Mesendoderm (in vitro differentiated cells): Measurements from ENCODE around the gene CCNY. TPM values are rescaled to one million over a fixed set of nuclear protein-coding genes. Genes with fewer than 3 reads are reported as not detected.
A peak's percentile ranks its signal among the peaks of the same experiment; 100 is the strongest.

Source experiments
- DNase-seq: peaks from one replicate; pipeline ENCODE4 v3.0.0; 2013
- H2AK5ac ChIP-seq: 2 replicates; pipeline ENCODE4 v1.6.1; 2013; ENCODE audit warnings: low read length, inconsistent platforms
- H2BK120ac ChIP-seq: 2 replicates; pipeline ENCODE4 v1.6.1; 2013; ENCODE audit warnings: low read depth, mild to moderate bottlenecking, low read length, moderate library complexity, mixed read lengths
- H2BK15ac ChIP-seq: replicated peaks from 2 replicates; pipeline ENCODE4 v1.6.1; 2013; ENCODE audit warnings: low read depth, mild to moderate bottlenecking, moderate library complexity
- H2BK5ac ChIP-seq: 2 replicates; pipeline ENCODE4 v1.6.1; 2013; ENCODE audit warnings: low read length, inconsistent platforms
- H3K18ac ChIP-seq: 2 replicates; pipeline ENCODE4 v1.6.1; 2013; ENCODE audit warnings: mild to moderate bottlenecking, low read length, mixed read lengths
- H3K23ac ChIP-seq: one replicate; pipeline ENCODE4 v1.6.1; 2013; ENCODE audit warnings: low read length
- H3K27ac ChIP-seq: 2 replicates; pipeline ENCODE4 v1.5.1; 2013; ENCODE audit warnings: low read depth, mild to moderate bottlenecking, inconsistent platforms, low read length, moderate library complexity
- H3K27me3 ChIP-seq: 2 replicates; pipeline ENCODE4 v1.6.1; 2013; ENCODE audit warnings: low read length, control low read depth, mild to moderate bottlenecking, inconsistent platforms; ENCODE audit not compliant: insufficient read depth, poor library complexity
- H3K36me3 ChIP-seq: 2 replicates; pipeline ENCODE4 v1.6.1; 2013; ENCODE audit warnings: low read length, inconsistent platforms; ENCODE audit not compliant: control insufficient read depth, insufficient read depth
- H3K4ac ChIP-seq: one replicate; pipeline ENCODE4 v1.6.1; 2013; ENCODE audit warnings: low read depth, mild to moderate bottlenecking, low read length, moderate library complexity
- H3K4me1 ChIP-seq: 2 replicates; pipeline ENCODE4 v1.6.1; 2013; ENCODE audit warnings: low read depth, low read length, inconsistent platforms; ENCODE audit not compliant: control insufficient read depth
- H3K4me2 ChIP-seq: 2 replicates; pipeline ENCODE4 v1.6.1; 2013; ENCODE audit warnings: low read length
- H3K4me3 ChIP-seq: 2 replicates; pipeline ENCODE4 v1.5.1; 2013; ENCODE audit warnings: mild to moderate bottlenecking, low read length
- H3K56ac ChIP-seq: one replicate; pipeline ENCODE4 v1.6.1; 2013; ENCODE audit warnings: low read length
- H3K79me1 ChIP-seq: 2 replicates; pipeline ENCODE4 v1.6.1; 2013; ENCODE audit warnings: low read length, inconsistent platforms
- H3K79me2 ChIP-seq: 2 replicates; pipeline ENCODE4 v1.6.1; 2013; ENCODE audit warnings: mild to moderate bottlenecking, low read length; ENCODE audit not compliant: control insufficient read depth, insufficient read depth
- H3K9ac ChIP-seq: 2 replicates; pipeline ENCODE4 v1.6.1; 2013; ENCODE audit warnings: low read length, inconsistent platforms
- H4K5ac ChIP-seq: one replicate; pipeline ENCODE4 v1.6.1; 2013; ENCODE audit warnings: low read length
- H4K8ac ChIP-seq: one replicate; pipeline ENCODE4 v1.6.1; 2013; ENCODE audit warnings: low read depth, mild to moderate bottlenecking, control low read depth, low read length, moderate library complexity
- WGBS: extraction: QIAGEN DNeasy Blood & Tissue Kit; methylation state at CpG from one replicate; pipeline ENCODE4 v1.1.7; 2013; ENCODE audit warnings: low lambda C conversion rate, missing lambda C conversion rate; ENCODE audit not compliant: insufficient coverage; ENCODE audit errors: extremely low coverage; 5-methylcytosine and 5-hydroxymethylcytosine counted together
- polyA plus RNA-seq, 2 experiments: library from polyadenylated mRNA; stranded (reverse); fragments of 200-250 nt; gene quantifications; one replicate each; pipeline ENCODE4 v1.2.3, GENCODE V29; 2013

The CCNY gene
- polyA plus RNA-seq (2013, experiment 1 of 2): 36.6 TPM
- polyA plus RNA-seq (2013, experiment 2 of 2): 36.9 TPM

DNA sequence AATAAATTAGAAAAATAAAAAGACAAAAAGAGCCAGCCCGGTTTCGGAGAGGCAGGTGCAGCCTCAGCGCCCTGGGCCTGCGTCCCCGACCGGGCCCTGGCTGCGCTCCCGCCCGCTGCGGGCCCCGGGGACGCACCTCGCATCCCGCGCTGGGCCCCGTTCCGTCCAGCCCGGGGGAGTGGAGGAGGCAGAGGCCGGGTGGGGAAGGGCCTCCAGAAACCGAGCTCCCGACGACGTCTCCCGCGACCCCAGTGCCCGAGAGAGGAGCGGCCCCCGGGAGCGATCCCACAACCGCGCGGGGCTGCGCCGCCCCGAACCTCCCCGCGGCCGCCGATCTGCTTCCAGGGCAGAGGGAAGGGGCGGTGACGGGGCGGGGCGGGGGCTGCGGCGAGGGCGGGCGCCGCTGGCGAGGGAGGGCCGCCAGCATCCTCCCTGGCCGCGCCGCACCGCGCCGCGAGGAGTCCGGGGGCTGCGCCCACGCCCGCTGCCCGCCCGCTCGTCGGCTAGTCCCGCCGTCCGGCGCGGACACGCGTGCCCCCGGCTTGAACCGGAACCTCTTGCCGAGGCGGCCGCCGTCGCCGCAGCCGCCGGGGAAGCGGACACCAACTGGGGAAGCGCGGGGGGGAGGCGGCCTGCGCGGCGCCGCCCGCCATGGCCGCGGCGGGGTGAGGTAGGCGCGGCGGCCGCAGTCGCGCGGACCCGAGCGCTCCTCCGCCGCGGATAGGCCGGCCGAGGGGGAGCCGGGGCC lies at the start of gene CCNY:
Gene CCNY, plus strand, starts transcription at position 426 of the 748 bp plus-strand sequence. CDS start 545 bp downstream, outside the sequence.
- peaks cover 14% of the 10 kb centered on the region for H3K79me1 ChIP-seq
- H3K27me3 ChIP-seq: no peaks in the 10 kb centered on the region
- peak within 1 kb of the TSS; percentile 89 for H3K9ac ChIP-seq
- peak within 1 kb of the TSS; percentile 72 for H3K4me2 ChIP-seq
- H3K23ac ChIP-seq: peak within 1 kb of the TSS; percentile 15
- no CpG with 5 or more reads among the region's 109 CpGs for WGBS
- peak within 1 kb of the TSS; percentile 93 for H3K18ac ChIP-seq
- H2AK5ac ChIP-seq: no peak within 1 kb of the TSS
- peak within 1 kb of the TSS; percentile 83 for H2BK120ac ChIP-seq
- H2BK5ac ChIP-seq: no peak within 1 kb of the TSS
- H3K56ac ChIP-seq: peak within 1 kb of the TSS; percentile 95
- H3K4me1 ChIP-seq: peaks cover 2% of the 10 kb centered on the region
- H3K4me3 ChIP-seq: peak within 1 kb of the TSS; percentile 82
- H3K27ac ChIP-seq: peak within 1 kb of the TSS; percentile 44
- no peak within 1 kb of the TSS for H4K8ac ChIP-seq
- peak within 1 kb of the TSS; percentile 73 for H3K4ac ChIP-seq
- H3K36me3 ChIP-seq: no peaks in the 10 kb centered on the region
- no peak within 1 kb of the TSS for H2BK15ac ChIP-seq
- peak; percentile 78 for DNase-seq
- no peak within 1 kb of the TSS for H4K5ac ChIP-seq
- peaks cover 30% of the 10 kb centered on the region for H3K79me2 ChIP-seq

GRCh38 chr10:35289198-35289597 lies 47.1 kb upstream of the CCNY start:
- H3K4me1 ChIP-seq: no peaks in the 10 kb centered on the region
- H3K9ac ChIP-seq: no peak overlapping the region
- H4K5ac ChIP-seq: no peak overlapping the region
- no peak overlapping the region for H2BK15ac ChIP-seq
- no peak overlapping the region for H3K4me3 ChIP-seq
- no peak overlapping the region for H3K56ac ChIP-seq
- no peak overlapping the region for H3K23ac ChIP-seq
- H3K27ac ChIP-seq: no peak overlapping the region
- no peaks in the 10 kb centered on the region for H3K27me3 ChIP-seq
- no peak overlapping the region for H2BK5ac ChIP-seq
- H3K4me2 ChIP-seq: no peak overlapping the region
- no peak overlapping the region for H3K4ac ChIP-seq
- H2AK5ac ChIP-seq: no peak overlapping the region
- no peak overlapping the region for H3K18ac ChIP-seq
- H3K79me2 ChIP-seq: no peaks in the 10 kb centered on the region
- no peaks in the 10 kb centered on the region for H3K36me3 ChIP-seq
- no CpG with 5 or more reads among the region's 1 CpG for WGBS
- DNase-seq: no peak
- no peak overlapping the region for H4K8ac ChIP-seq
- H2BK120ac ChIP-seq: no peak overlapping the region
- H3K79me1 ChIP-seq: no peaks in the 10 kb centered on the region

DNA sequence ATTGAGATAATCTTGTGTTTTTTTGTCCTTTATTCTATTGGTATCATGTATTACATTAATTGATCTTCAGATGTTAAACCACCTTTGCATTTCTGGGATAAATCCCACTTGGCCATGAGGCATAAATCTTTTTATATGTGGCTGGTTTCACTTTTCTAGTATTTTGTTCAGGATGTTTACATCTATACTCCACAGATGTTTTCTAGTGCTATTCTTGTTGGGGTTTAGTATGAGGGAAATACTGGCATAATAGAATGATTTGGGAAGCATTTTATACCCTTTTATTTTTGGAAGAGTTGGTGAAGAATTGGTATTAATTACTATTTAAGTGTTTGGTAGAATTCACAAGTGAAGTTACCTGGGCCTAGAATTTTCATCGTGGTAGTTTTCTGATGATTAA lies 41.8 kb upstream of the CCNY start:
- no peak for DNase-seq
- Histone ChIP-seq H3K79me2 (no peaks in the 10 kb centered on the region), H3K4me1 (no peaks in the 10 kb centered on the region), H3K9ac (no peak overlapping the region), H2BK5ac (no peak overlapping the region), H3K4ac (no peak overlapping the region), H3K56ac (no peak overlapping the region), H3K27ac (no peak overlapping the region), H3K18ac (no peak overlapping the region), H4K5ac (no peak overlapping the region), H2BK120ac (no peak overlapping the region), H3K79me1 (no peaks in the 10 kb centered on the region), H2BK15ac (no peak overlapping the region), H4K8ac (no peak overlapping the region), H3K27me3 (no peaks in the 10 kb centered on the region), H3K23ac (no peak overlapping the region), H3K36me3 (no peaks in the 10 kb centered on the region), H3K4me3 (no peak overlapping the region), H2AK5ac (no peak overlapping the region), H3K4me2 (no peak overlapping the region)
- no CpG with 5 or more reads among the region's 1 CpG for WGBS

- no peak overlapping the region for H2AK5ac ChIP-seq
- no peaks in the 10 kb centered on the region for H3K27me3 ChIP-seq
- H3K36me3 ChIP-seq: no peaks in the 10 kb centered on the region
- no peak overlapping the region for H3K4me2 ChIP-seq
- no peak overlapping the region for H3K4ac ChIP-seq
- H4K8ac ChIP-seq: no peak overlapping the region
- no peaks in the 10 kb centered on the region for H3K79me1 ChIP-seq
- H2BK15ac ChIP-seq: no peak overlapping the region
- no peak overlapping the region for H3K27ac ChIP-seq
- H4K5ac ChIP-seq: no peak overlapping the region
- no peak for DNase-seq
- no peak overlapping the region for H2BK120ac ChIP-seq
- H3K79me2 ChIP-seq: no peaks in the 10 kb centered on the region
- WGBS: no CpG with 5 or more reads among the region's 3 CpGs
- no peak overlapping the region for H3K56ac ChIP-seq
- H3K4me1 ChIP-seq: no peaks in the 10 kb centered on the region
- no peak overlapping the region for H3K18ac ChIP-seq
- no peak overlapping the region for H3K9ac ChIP-seq
- no peak overlapping the region for H3K23ac ChIP-seq
- H2BK5ac ChIP-seq: no peak overlapping the region
- no peak overlapping the region for H3K4me3 ChIP-seq
Measured at GRCh38 chr10:35299016-35299415, 37.3 kb upstream of the CCNY start.

DNA sequence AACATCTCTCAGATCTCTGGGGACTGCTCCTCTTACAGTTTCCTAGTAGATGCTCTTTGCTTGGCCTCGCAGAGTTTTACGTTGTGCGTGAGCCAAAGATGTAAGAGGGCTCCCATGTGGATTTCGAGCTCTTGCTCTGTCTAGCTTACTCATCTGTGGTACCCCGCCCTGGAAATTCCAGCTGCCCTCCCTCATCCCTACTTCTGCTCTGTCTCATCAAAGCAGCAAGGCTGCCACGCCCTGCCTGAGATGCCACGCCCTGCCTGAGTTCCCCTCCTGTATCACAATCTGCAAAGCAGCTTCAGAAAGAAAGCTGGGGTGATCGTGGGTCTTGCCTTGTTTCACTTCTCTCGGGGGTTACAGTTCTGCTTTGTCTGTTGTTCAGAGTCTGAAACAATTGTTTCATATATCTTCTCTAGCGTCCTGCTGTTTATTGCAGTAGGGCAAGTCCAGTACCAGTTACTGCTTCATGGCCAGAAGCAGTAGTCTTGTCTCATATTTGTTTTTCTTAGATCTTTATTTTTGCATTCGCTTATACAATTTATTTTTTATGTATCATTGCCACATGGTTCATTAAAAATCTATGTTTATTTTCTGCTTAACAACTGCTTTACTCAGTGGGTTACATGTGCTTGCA lies 36.1 kb upstream of the CCNY start:
- no peaks in the 10 kb centered on the region for H3K79me1 ChIP-seq
- no peaks in the 10 kb centered on the region for H3K4me1 ChIP-seq
- no peak overlapping the region for H3K18ac ChIP-seq
- no peak overlapping the region for H4K8ac ChIP-seq
- H3K27me3 ChIP-seq: no peaks in the 10 kb centered on the region
- H3K4ac ChIP-seq: no peak overlapping the region
- H2BK5ac ChIP-seq: no peak overlapping the region
- H3K4me3 ChIP-seq: no peak overlapping the region
- no CpG with 5 or more reads among the region's 11 CpGs for WGBS
- peak; percentile 43 for DNase-seq
- H3K4me2 ChIP-seq: no peak overlapping the region
- no peak overlapping the region for H3K27ac ChIP-seq
- no peaks in the 10 kb centered on the region for H3K36me3 ChIP-seq
- no peak overlapping the region for H2BK120ac ChIP-seq
- H3K79me2 ChIP-seq: no peaks in the 10 kb centered on the region
- no peak overlapping the region for H2BK15ac ChIP-seq
- H2AK5ac ChIP-seq: no peak overlapping the region
- no peak overlapping the region for H4K5ac ChIP-seq
- no peak overlapping the region for H3K23ac ChIP-seq
- no peak overlapping the region for H3K56ac ChIP-seq
- H3K9ac ChIP-seq: no peak overlapping the region
